Suprapubic skin (tissue), 4 donors: ENCODE results near the gene ARID4A. TPM values are rescaled to one million over a fixed set of nuclear protein-coding genes. Genes with fewer than 3 reads are reported as not detected.

Experiments used
- DNase-seq, 2 donors: peaks; one replicate each; pipeline ENCODE4 v3.0.0-alpha.2; 2019; ENCODE audit warnings: low spot score in 2 of 2
- H3K27ac ChIP-seq: fragments of 200-600 bp; sonication (generic); one replicate; pipeline ENCODE4 v1.5.1; 2019
- H3K27me3 ChIP-seq: fragments of 200-600 bp; sonication (generic); one replicate; pipeline ENCODE4 v1.5.1; 2019
- H3K36me3 ChIP-seq: fragments of 200-600 bp; sonication (generic); one replicate; pipeline ENCODE4 v1.5.1; 2019
- H3K4me1 ChIP-seq: fragments of 200-600 bp; sonication (generic); one replicate; pipeline ENCODE4 v1.5.1; 2019
- H3K4me3 ChIP-seq: fragments of 200-600 bp; sonication (generic); one replicate; pipeline ENCODE4 v1.5.1; 2019; ENCODE audit warnings: mild to moderate bottlenecking
- H3K9me3 ChIP-seq: fragments of 200-600 bp; sonication (generic); one replicate; pipeline ENCODE4 v1.5.1; 2019
- CTCF ChIP-seq, 2 donors: fragments of 200-600 bp in 1 of 2; fragments of 450-650 bp in 1 of 2; sonication (generic) in 1 of 2; IDR thresholded peaks; one replicate each; pipeline ENCODE4 v1.5.1; 2016 to 2019; ENCODE audit warnings: antibody characterized with exemption in 2 of 2, mild to moderate bottlenecking in 1 of 2, moderate library complexity in 1 of 2
- EP300 ChIP-seq: sonication (generic); formaldehyde crosslinking; IDR thresholded peaks from one replicate; pipeline ENCODE4 v1.6.1; 2017; ENCODE audit warnings: antibody characterized with exemption
- POLR2A ChIP-seq, 2 donors: fragments of 450-650 bp; IDR thresholded peaks; one replicate each; pipeline ENCODE4 v1.6.1; 2017; ENCODE audit warnings: antibody characterized with exemption in 2 of 2, mild to moderate bottlenecking in 2 of 2, moderate library complexity in 2 of 2
- POLR2AphosphoS5 ChIP-seq, 3 donors: sonication (generic); formaldehyde crosslinking; IDR thresholded peaks; one replicate each; pipeline ENCODE4 v1.6.1; 2017; ENCODE audit warnings: antibody characterized with exemption in 3 of 3
- WGBS: methylation state at CpG from one replicate; pipeline ENCODE4 v1.1.5; 2018; 5-methylcytosine and 5-hydroxymethylcytosine counted together
- total RNA-seq, 4 donors: library from RNA; depleted of rRNA; stranded (reverse); fragments of >200 nt; gene quantifications; one replicate each; pipeline ENCODE4 v1.1.0, GENCODE V29; 2016

The ARID4A gene
- total RNA-seq, 4 donors from 2014 or later, result 11.0 to 42.2 (median 14.4) TPM

GRCh38 chr14:58364316-58364715 lies 66.0 kb downstream of the ARID4A start:
- TF ChIP-seq POLR2A (IDR thresholded peaks at IDR 0.05), result no peak
- TF ChIP-seq POLR2AphosphoS5 (IDR thresholded peaks at IDR 0.05), result no peak
- TF ChIP-seq EP300, result no peak
- TF ChIP-seq CTCF (IDR thresholded peaks at IDR 0.05), result no peak
- no peaks in the 10 kb centered on the region for H3K4me1 ChIP-seq
- DNase-seq, result no peak
- no peak overlapping the region for H3K4me3 ChIP-seq
- H3K9me3 ChIP-seq, result no peaks in the 10 kb centered on the region
- H3K27ac ChIP-seq, result no peak overlapping the region
- peaks cover 84% of the 10 kb centered on the region for H3K36me3 ChIP-seq
- WGBS, result 81% methylated on average over 4 of the region's 4 CpGs
- no peaks in the 10 kb centered on the region for H3K27me3 ChIP-seq

DNA sequence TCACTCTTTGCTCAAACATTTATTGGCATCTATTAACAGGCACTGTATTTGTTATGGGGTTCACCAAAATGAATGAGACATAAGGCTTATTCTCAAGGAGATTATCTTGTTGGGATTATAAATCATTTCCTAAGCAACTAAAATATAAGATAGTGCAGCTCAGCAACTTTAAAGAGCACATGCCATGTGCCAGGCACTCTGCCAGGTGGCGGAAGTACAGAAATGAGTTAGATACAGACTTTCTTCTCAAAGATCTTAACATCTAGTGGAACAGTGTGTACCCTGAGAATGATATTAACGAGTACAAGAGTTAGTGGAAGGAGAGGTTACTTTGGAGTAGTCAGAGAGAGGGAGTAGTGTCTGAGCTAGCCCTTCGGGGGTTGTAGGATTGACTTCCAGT lies 68.9 kb downstream of the ARID4A start:
- H3K9me3 ChIP-seq, result no peaks in the 10 kb centered on the region
- H3K4me3 ChIP-seq, result no peak overlapping the region
- no peaks in the 10 kb centered on the region for H3K27me3 ChIP-seq
- H3K27ac ChIP-seq, result no peak overlapping the region
- no peaks in the 10 kb centered on the region for H3K4me1 ChIP-seq
- peaks cover 81% of the 10 kb centered on the region for H3K36me3 ChIP-seq
- WGBS, result 78% methylated on average over 3 of the region's 3 CpGs
- no peak for DNase-seq
- TF ChIP-seq EP300, result no peak
- TF ChIP-seq CTCF (IDR thresholded peaks at IDR 0.05), result no peak
- TF ChIP-seq POLR2A (IDR thresholded peaks at IDR 0.05), result no peak
- TF ChIP-seq POLR2AphosphoS5 (IDR thresholded peaks at IDR 0.05), result no peak

DNA sequence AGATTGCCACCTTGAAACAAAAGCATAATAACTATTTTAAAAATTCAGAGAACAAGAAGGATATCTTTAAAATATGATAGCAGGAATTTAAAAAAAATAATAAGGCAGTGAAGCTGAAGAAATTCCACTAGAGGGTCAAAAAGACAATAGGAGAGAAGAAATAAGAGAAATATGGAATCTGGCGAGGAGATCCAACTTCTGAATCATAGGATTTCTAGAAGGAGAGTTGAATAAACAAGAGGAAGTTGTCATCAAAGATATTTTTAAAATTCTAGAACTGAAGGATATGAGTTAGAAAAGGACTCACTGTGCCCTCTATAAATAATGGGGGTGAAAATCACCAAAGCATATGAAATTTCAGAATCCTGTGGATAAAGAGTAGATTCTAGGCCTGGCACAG lies 70.6 kb downstream of the ARID4A start:
- Histone ChIP-seq H3K36me3 (peaks cover 70% of the 10 kb centered on the region), H3K4me1 (no peaks in the 10 kb centered on the region), H3K27me3 (no peaks in the 10 kb centered on the region), H3K9me3 (no peaks in the 10 kb centered on the region), H3K27ac (no peak overlapping the region), H3K4me3 (no peak overlapping the region)
- WGBS, result 93% methylated on average over 1 of the region's 1 CpG
- TF ChIP-seq POLR2AphosphoS5 (IDR thresholded peaks at IDR 0.05) (no peak), CTCF (IDR thresholded peaks at IDR 0.05) (no peak), POLR2A (IDR thresholded peaks at IDR 0.05) (no peak), EP300 (no peak)
- no peak for DNase-seq

- Histone ChIP-seq H3K36me3 (peaks cover 48% of the 10 kb centered on the region), H3K27ac (no peak overlapping the region), H3K4me3 (no peak overlapping the region), H3K4me1 (no peaks in the 10 kb centered on the region), H3K9me3 (no peaks in the 10 kb centered on the region), H3K27me3 (no peaks in the 10 kb centered on the region)
- DNase-seq, result no peak
- TF ChIP-seq POLR2A (IDR thresholded peaks at IDR 0.05) (no peak), CTCF (IDR thresholded peaks at IDR 0.05) (no peak)
Measured at GRCh38 chr14:58376791-58377190, 78.4 kb downstream of the ARID4A start.

GRCh38 chr14:58390830-58391229 lies 92.5 kb downstream of the ARID4A start:
- H3K4me1 ChIP-seq, result peaks cover 3% of the 10 kb centered on the region
- no peak for DNase-seq
- WGBS, result 84% methylated on average over 2 of the region's 2 CpGs
- H3K27ac ChIP-seq, result no peak overlapping the region
- TF ChIP-seq POLR2AphosphoS5 (IDR thresholded peaks at IDR 0.05) (no peak), CTCF (IDR thresholded peaks at IDR 0.05) (no peak), POLR2A (IDR thresholded peaks at IDR 0.05) (no peak), EP300 (no peak)
- no peaks in the 10 kb centered on the region for H3K36me3 ChIP-seq
- no peaks in the 10 kb centered on the region for H3K9me3 ChIP-seq
- no peak overlapping the region for H3K4me3 ChIP-seq
- no peaks in the 10 kb centered on the region for H3K27me3 ChIP-seq
